Stimulated activated CD8-positive, alpha-beta memory T cell treated with anti-CD3 and anti-CD28 coated beads, Interleukin-7, amount 100 ng/mL, for 1 hour (primary cell): ENCODE measurements around the gene MKX.

Experiments
- DNase-seq, 2 donors: peaks; one replicate each; pipeline ENCODE4 v3.0.0-alpha.2; 2020; ENCODE audit warnings: low read depth in 2 of 2

Gene MKX

GRCh38 chr10:27745732-27746396 lies at the start of gene MKX:
MKX (minus strand) TSS chr10:27745819; CDS start chr10:27743415, 2,404 bp downstream.
- DNase-seq: no peak

GRCh38 chr10:27794157-27794556 lies 48.5 kb upstream of the MKX start:
- DNase-seq: no peak

- DNase-seq: no peak
These were observed 46.6 kb upstream of the MKX start for GRCh38 chr10:27792216-27792615.

DNA sequence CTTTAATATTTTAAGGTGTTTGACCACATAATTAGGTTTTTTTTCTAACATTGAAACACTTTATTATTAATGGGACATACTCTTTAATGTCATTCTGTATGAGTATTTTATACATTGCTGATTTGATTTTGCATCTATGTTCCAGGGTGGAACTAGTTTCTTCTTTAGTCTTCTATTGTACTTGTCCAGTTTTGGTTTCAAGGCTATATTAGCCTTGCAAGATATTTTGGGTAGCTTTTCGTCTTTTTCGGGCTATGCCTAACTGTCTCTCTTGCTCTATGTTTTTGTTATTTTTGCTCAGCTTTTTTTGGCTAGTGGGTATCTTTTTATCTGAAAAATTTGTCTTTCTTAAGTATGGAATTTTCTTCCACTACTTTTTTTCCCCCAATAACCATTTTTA lies 38.7 kb upstream of the MKX start:
- no peak for DNase-seq

- DNase-seq: no peak
These were observed 38.0 kb upstream of the MKX start for GRCh38 chr10:27783660-27784059.

DNA sequence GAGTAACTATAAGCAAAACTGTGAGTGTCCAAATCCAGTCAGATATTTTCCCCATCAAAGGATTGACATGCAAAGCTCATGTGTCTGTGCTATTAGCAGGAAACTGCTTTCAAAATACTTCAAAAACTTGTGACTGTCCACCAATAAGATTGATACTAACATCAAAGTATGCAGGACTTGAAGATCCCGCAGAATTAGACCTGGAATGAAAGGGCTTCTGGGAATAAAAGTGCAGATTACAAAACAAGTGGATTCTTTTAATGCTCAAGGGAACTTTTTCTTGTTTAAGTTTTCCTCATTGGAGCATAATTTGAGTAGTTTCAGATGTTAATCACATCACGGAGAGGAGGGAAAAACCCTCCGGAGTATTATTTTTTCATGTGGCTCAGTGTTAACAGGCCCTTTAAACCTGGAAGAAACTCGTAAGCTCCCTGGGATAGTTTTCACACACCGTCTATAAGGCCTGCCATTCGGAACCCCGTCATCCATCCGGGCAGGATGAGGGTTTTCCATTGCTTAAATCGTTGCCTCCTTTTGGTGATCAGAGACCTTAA lies 33.9 kb upstream of the MKX start:
- DNase-seq: no peak

DNA sequence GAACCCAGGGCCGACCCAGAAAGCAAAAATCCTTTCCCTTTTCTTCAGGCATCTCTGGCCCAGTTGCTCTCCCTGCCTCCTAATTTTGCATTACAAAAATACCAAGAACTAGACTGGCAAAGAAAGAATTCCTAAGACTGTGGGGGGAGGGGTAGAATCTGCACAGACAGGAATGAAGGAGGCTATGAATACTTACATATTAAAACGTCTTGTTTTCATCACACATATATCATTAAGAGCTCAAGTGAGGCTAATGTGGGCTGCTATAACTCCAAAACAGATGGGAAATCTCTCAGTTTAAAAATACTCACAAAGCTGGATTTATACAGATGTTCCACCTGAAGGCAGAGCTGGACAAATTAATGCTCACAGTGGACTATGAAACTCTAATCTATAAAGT lies 29.2 kb upstream of the MKX start:
- no peak for DNase-seq

- no peak for DNase-seq
These were observed 25.6 kb upstream of the MKX start for GRCh38 chr10:27771231-27771630.

DNA sequence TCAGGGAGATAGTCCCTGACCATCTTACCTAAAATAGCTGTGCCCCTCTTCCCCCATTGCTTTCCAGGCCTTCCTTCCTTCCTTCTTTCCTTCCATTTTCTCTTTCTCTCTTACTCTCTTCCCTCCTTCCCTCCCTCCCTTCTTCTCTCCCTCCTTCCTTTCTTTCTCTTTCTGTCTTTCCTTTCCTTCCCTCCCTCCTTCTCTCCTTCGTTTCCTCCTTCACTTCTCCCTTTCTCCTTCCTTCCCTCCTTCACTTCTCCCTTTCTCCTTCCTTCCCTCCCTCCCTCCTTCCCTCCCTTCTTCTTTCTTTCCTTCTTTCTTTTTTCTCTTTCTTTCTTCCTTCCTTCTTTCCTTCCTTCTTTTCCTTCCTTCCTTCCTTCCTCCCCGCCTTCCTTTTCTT lies 24.6 kb upstream of the MKX start:
- no peak for DNase-seq

DNA sequence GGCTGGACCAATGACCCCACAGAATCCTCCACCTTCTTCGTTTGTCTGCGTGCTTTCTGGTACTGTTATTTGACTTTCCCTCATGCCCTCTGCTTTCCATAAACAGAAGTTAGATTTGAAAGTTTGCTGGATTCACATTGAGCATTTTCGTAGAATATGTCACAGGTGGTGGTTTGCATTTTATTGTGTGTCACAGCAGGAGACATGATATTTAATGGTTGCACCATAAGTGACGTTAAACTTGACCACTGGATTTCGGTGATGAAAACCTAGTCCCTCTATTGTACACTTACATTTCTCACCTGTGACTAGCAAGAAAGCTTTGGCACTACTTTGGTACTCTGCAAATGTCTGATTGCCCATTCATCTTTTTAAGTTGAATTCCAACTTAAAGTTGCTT lies 15.2 kb upstream of the MKX start:
- DNase-seq: no peak

GRCh38 chr10:27759483-27760272 lies 14.1 kb upstream of the MKX start:
- no peak for DNase-seq

- DNase-seq: no peak
These were observed 7.1 kb upstream of the MKX start for GRCh38 chr10:27752673-27753237.

- no peak for DNase-seq
These were observed 3.0 kb upstream of the MKX start for GRCh38 chr10:27748601-27749000.

DNA sequence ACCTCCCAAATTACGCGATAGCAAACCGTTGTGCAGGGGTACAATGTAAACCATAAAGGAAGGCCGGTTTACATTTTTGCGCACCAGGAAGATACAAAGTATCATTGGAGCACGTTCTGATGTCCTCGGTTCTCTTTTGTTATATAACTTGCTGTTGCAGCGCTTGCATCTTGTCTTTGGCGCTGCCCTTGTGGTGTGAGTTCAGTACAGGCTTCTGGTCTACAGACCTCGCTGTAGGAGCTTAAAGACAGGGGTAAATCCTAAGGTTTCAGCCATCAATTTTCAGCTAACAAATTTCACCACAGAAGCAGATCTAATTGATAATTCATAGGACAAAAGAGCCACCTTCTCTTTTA lies 1.5 kb upstream of the MKX start:
- no peak for DNase-seq

GRCh38 chr10:27746397-27747095 lies 927 bp upstream of the MKX start:
- no peak for DNase-seq

- no peak for DNase-seq
These were observed 552 bp downstream of the MKX start for GRCh38 chr10:27744802-27745731.

- no peak for DNase-seq
These were observed 1.5 kb downstream of the MKX start for GRCh38 chr10:27743877-27744801.

DNA sequence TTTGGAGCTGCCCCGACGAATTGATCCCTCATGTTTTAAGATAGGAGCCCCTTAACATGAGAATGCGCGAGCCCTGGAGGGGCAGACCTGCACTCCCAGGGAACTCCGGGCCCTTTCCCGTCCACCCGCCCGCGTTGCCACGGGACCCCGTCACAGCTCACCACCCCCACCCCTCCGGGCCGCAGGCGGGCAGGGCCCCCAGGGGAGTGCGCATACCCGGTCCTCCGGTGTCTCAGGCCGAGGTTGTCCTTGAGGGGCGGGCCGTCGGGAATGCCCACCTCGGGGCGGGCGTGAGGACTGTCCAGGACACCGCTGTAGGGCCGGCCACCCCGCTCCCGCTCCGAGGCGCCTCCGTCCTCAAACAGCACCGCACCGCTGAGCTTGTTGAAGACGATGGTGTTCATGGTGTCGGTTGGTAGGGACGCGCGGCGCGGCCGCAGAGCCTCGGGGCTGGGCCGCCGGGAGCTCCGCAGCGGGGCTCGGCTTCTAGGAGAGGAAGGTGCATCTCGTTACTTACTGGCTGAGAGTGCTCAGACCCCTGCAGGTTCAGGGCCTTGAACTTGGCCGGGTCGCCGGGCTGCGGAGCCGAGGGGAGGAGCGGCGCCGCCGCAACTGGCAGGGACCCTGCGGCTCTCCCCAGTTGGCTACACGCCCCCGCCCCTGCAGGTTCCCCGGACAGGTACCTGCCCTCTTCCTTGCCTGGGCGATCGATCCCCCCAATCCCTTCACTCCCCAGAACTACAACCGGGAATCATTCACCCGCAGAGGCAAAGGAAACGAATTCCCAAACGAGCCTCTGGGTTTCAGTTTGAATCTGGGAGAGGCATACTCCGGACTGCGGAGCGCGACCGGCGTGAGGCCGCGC lies 2.4 kb downstream of the MKX start:
- no peak for DNase-seq
